ENCODE data around the gene KLHL35. TPM values are rescaled to one million over a fixed set of nuclear protein-coding genes. Genes with fewer than 3 reads are reported as not detected.

Gene KLHL35
- total RNA-seq, 3 donors from 2014 or later: 1.6 to 2.7 (median 2.6) TPM

GRCh38 chr11:75424396-75424795, 8.6 kb downstream of the KLHL35 start:
- intact Hi-C loops (cut with DNase I; ENCODE audit: low total_unique reads): no loop called here
- Histone ChIP-seq H3K4me1 (no peaks in the 10 kb centered on the region), H3K4me3 (no peak overlapping the region), H3K36me3 (no peaks in the 10 kb centered on the region), H3K9me3 (peaks cover under 1 to 3% of the 10 kb centered on the region in 2 donors), H3K27ac (no peak overlapping the region), H3K27me3 (no peaks in the 10 kb centered on the region)
- DNase-seq (ENCODE audit: low spot score in 2 of 2): no peak
- TF ChIP-seq POLR2A (IDR thresholded peaks at IDR 0.05): no peak
- no peak for TF ChIP-seq POLR2AphosphoS5 (IDR thresholded peaks at IDR 0.05)
- TF ChIP-seq CTCF (IDR thresholded peaks at IDR 0.05): no peak

DNA sequence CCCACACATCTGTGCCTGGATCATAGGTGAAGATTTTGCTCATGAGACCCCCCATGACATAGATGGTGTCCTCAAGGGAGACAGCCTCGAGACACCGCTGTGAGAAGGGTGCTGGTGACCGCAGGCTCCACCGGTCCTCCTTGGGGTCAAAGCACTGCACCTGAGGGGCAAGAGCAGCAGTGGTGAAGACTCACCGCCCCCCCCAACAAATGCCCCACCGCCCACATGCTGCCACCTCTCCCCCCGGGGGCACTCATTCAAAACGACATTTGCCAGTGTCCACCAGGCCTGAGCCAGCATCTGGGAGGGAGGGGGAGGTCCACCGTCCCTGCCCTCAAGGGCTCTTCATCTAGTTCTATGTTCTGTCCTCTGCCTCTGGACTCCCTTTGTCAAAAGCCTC, 9.3 kb downstream of the KLHL35 start:
- no peak overlapping the region for H3K27ac ChIP-seq
- no peak overlapping the region for H3K4me3 ChIP-seq
- H3K4me1 ChIP-seq: no peaks in the 10 kb centered on the region
- no peaks in the 10 kb centered on the region for H3K27me3 ChIP-seq
- no peak for TF ChIP-seq CTCF (IDR thresholded peaks at IDR 0.05)
- no peak for TF ChIP-seq POLR2AphosphoS5 (IDR thresholded peaks at IDR 0.05)
- no peak for TF ChIP-seq POLR2A (IDR thresholded peaks at IDR 0.05)
- no peaks in the 10 kb centered on the region for H3K9me3 ChIP-seq
- no peaks in the 10 kb centered on the region for H3K36me3 ChIP-seq
- DNase-seq (ENCODE audit: low spot score in 2 of 2): no peak
- intact Hi-C loops (cut with DNase I; ENCODE audit: low total_unique reads): no loop called here

- TF ChIP-seq CTCF (IDR thresholded peaks at IDR 0.05) (no peak), POLR2A (IDR thresholded peaks at IDR 0.05) (no peak)
- peak in 1 of 2 donors; percentile 67 for DNase-seq (ENCODE audit: low spot score in 2 of 2)
- H3K36me3 ChIP-seq: no peaks in the 10 kb centered on the region
- H3K4me1 ChIP-seq: no peaks in the 10 kb centered on the region
- H3K4me3 ChIP-seq: no peak overlapping the region
- no peaks in the 10 kb centered on the region for H3K9me3 ChIP-seq
- no peaks in the 10 kb centered on the region for H3K27me3 ChIP-seq
- intact Hi-C loops (cut with DNase I; ENCODE audit: low total_unique reads): no loop called here
- H3K27ac ChIP-seq: no peak overlapping the region
Observed at GRCh38 chr11:75422248-75423231, 10.5 kb downstream of the KLHL35 start.

GRCh38 chr11:75421902-75422247, 11.1 kb downstream of the KLHL35 start:
- no peaks in the 10 kb centered on the region for H3K9me3 ChIP-seq
- no peaks in the 10 kb centered on the region for H3K36me3 ChIP-seq
- no peaks in the 10 kb centered on the region for H3K4me1 ChIP-seq
- intact Hi-C loops (cut with DNase I; ENCODE audit: low total_unique reads): no loop called here
- TF ChIP-seq POLR2A (IDR thresholded peaks at IDR 0.05): no peak
- TF ChIP-seq POLR2AphosphoS5 (IDR thresholded peaks at IDR 0.05): no peak
- TF ChIP-seq CTCF (IDR thresholded peaks at IDR 0.05): no peak
- no peak overlapping the region for H3K4me3 ChIP-seq
- DNase-seq (ENCODE audit: low spot score in 2 of 2): no peak
- H3K27me3 ChIP-seq: no peaks in the 10 kb centered on the region
- H3K27ac ChIP-seq: no peak overlapping the region

DNA sequence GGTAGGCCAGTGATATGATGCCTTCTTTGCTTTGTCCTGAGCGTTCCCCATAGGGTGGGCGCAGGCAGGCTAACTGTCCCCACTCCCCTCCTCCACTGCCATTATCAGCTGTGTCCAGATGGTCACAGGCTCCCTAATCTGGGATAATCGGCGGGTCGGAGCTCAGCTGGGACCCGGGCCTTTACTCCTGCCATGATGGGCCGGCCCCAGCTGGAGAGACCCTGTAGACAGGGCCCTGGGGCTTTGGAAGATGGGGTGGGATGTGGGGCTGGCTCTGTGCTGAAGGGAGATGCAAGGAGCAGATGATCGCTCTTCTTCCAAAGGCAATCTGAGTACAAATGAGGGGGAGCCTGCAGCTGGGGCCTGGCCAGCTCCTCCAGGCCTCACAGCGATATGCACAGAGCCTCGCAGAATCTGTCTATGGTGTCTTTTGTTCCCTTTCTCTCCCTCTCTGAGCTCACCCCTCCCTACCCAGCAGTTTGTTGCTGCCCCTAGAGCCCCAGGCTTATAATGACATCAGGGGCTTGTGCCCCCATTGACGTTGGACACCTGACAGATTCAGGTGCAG, 11.9 kb downstream of the KLHL35 start:
- no peak for TF ChIP-seq POLR2AphosphoS5 (IDR thresholded peaks at IDR 0.05)
- TF ChIP-seq POLR2A (IDR thresholded peaks at IDR 0.05): no peak
- no peak for TF ChIP-seq CTCF (IDR thresholded peaks at IDR 0.05)
- DNase-seq (ENCODE audit: low spot score in 2 of 2): no peak
- no peaks in the 10 kb centered on the region for H3K27me3 ChIP-seq

More for the DNA sequence above, 11.9 kb downstream of the KLHL35 start:
- Histone ChIP-seq H3K27ac (peak overlapping the region; percentile 3 to 8), H3K4me1 (no peaks in the 10 kb centered on the region), H3K36me3 (no peaks in the 10 kb centered on the region), H3K4me3 (no peak overlapping the region), H3K9me3 (no peaks in the 10 kb centered on the region)
- intact Hi-C loops (cut with DNase I; ENCODE audit: low total_unique reads): no loop called here
